ENCODE results near the gene SMYD3. TPM values are rescaled to one million over a fixed set of nuclear protein-coding genes. Genes with fewer than 3 reads are reported as not detected.

The SMYD3 gene
- polyA plus RNA-seq, 1 donor from 2014 or later, result 35.9 TPM

- H3K36me3 Mint-ChIP-seq, result peaks cover 2% of the 10 kb centered on the region
- no peaks in the 10 kb centered on the region for H3K9me3 Mint-ChIP-seq
- H3K27me3 Mint-ChIP-seq, result no peaks in the 10 kb centered on the region
- no peak overlapping the region for H3K27ac Mint-ChIP-seq
- peaks cover 5 to 15% (median 12%) of the 10 kb centered on the region in 3 donors for H3K4me1 Mint-ChIP-seq
- H3K4me3 Mint-ChIP-seq, result no peak overlapping the region
Measured at GRCh38 chr1:246470585-246470984, 36.5 kb downstream of the SMYD3 start.

- H3K9me3 Mint-ChIP-seq, result no peaks in the 10 kb centered on the region
- no peak overlapping the region for H3K27ac Mint-ChIP-seq
- H3K27me3 Mint-ChIP-seq, result no peaks in the 10 kb centered on the region
- peaks cover 5 to 22% (median 13%) of the 10 kb centered on the region in 3 donors for H3K4me1 Mint-ChIP-seq
- no peak overlapping the region for H3K4me3 Mint-ChIP-seq
- H3K36me3 Mint-ChIP-seq, result peaks cover 7% of the 10 kb centered on the region
Measured at GRCh38 chr1:246462986-246463385, 44.1 kb downstream of the SMYD3 start.

GRCh38 chr1:246460406-246460805 is 46.7 kb downstream of the SMYD3 start:
- Mint-ChIP-seq H3K4me3 (no peak overlapping the region), H3K27ac (no peak overlapping the region), H3K4me1 (peaks cover 8 to 22% (median 16%) of the 10 kb centered on the region in 3 donors), H3K36me3 (peaks cover 8% of the 10 kb centered on the region), H3K27me3 (no peaks in the 10 kb centered on the region), H3K9me3 (no peaks in the 10 kb centered on the region)

- Mint-ChIP-seq H3K27ac (no peak overlapping the region), H3K4me3 (no peak overlapping the region), H3K27me3 (no peaks in the 10 kb centered on the region), H3K36me3 (peaks cover 8% of the 10 kb centered on the region), H3K4me1 (peaks cover 8 to 16% (median 14%) of the 10 kb centered on the region in 3 donors), H3K9me3 (no peaks in the 10 kb centered on the region)
Measured at GRCh38 chr1:246459221-246459620, 47.9 kb downstream of the SMYD3 start.

GRCh38 chr1:246455476-246455875 is 51.6 kb downstream of the SMYD3 start:
- Mint-ChIP-seq H3K4me1 (peaks cover 8 to 14% (median 11%) of the 10 kb centered on the region in 3 donors), H3K4me3 (no peak overlapping the region), H3K9me3 (no peaks in the 10 kb centered on the region), H3K36me3 (peaks cover 7% of the 10 kb centered on the region), H3K27ac (peak overlapping the region in 1 of 3 donors; percentile 67), H3K27me3 (no peaks in the 10 kb centered on the region)

GRCh38 chr1:246454655-246455054 is 52.4 kb downstream of the SMYD3 start:
- H3K27me3 Mint-ChIP-seq, result no peaks in the 10 kb centered on the region
- no peak overlapping the region for H3K4me3 Mint-ChIP-seq
- peaks cover 2% of the 10 kb centered on the region for H3K36me3 Mint-ChIP-seq
- H3K27ac Mint-ChIP-seq, result no peak overlapping the region
- H3K4me1 Mint-ChIP-seq, result peaks cover 5 to 11% (median 8%) of the 10 kb centered on the region in 3 donors
- H3K9me3 Mint-ChIP-seq, result no peaks in the 10 kb centered on the region

- no peak overlapping the region for H3K4me3 Mint-ChIP-seq
- no peaks in the 10 kb centered on the region for H3K9me3 Mint-ChIP-seq
- H3K27me3 Mint-ChIP-seq, result no peaks in the 10 kb centered on the region
- H3K27ac Mint-ChIP-seq, result no peak overlapping the region
- H3K4me1 Mint-ChIP-seq, result peaks cover 0 to 7% (median 0%) of the 10 kb centered on the region in 3 donors
- H3K36me3 Mint-ChIP-seq, result no peaks in the 10 kb centered on the region
Measured at GRCh38 chr1:246450611-246451251, 56.3 kb downstream of the SMYD3 start.

- Mint-ChIP-seq H3K36me3 (no peaks in the 10 kb centered on the region), H3K27me3 (no peaks in the 10 kb centered on the region), H3K4me3 (no peak overlapping the region), H3K27ac (no peak overlapping the region), H3K9me3 (no peaks in the 10 kb centered on the region), H3K4me1 (peaks cover 0 to 7% (median 0%) of the 10 kb centered on the region in 3 donors)
Measured at GRCh38 chr1:246448373-246448772, 58.7 kb downstream of the SMYD3 start.

GRCh38 chr1:246447501-246447900 is 59.6 kb downstream of the SMYD3 start:
- no peaks in the 10 kb centered on the region for H3K27me3 Mint-ChIP-seq
- H3K27ac Mint-ChIP-seq, result no peak overlapping the region
- no peaks in the 10 kb centered on the region for H3K36me3 Mint-ChIP-seq
- no peaks in the 10 kb centered on the region for H3K9me3 Mint-ChIP-seq
- H3K4me3 Mint-ChIP-seq, result no peak overlapping the region
- H3K4me1 Mint-ChIP-seq, result peaks cover 0 to 12% (median 1%) of the 10 kb centered on the region in 3 donors

GRCh38 chr1:246445503-246445902 is 61.6 kb downstream of the SMYD3 start:
- H3K27ac Mint-ChIP-seq, result peak overlapping the region in 1 of 3 donors; percentile 35
- H3K27me3 Mint-ChIP-seq, result no peaks in the 10 kb centered on the region
- no peaks in the 10 kb centered on the region for H3K36me3 Mint-ChIP-seq

GRCh38 chr1:246444617-246445016 is 62.5 kb downstream of the SMYD3 start:
- H3K27me3 Mint-ChIP-seq, result no peaks in the 10 kb centered on the region

More at GRCh38 chr1:246445503-246445902, 61.6 kb downstream of the SMYD3 start:
- Mint-ChIP-seq H3K4me3 (no peak overlapping the region), H3K4me1 (peaks cover 0 to 12% (median 1%) of the 10 kb centered on the region in 3 donors), H3K9me3 (no peaks in the 10 kb centered on the region)

GRCh38 chr1:246437961-246438360 is 69.1 kb downstream of the SMYD3 start:
- Mint-ChIP-seq H3K9me3 (peaks cover 8 to 22% (median 8%) of the 10 kb centered on the region in 3 donors), H3K4me3 (no peak overlapping the region), H3K27ac (no peak overlapping the region), H3K4me1 (peaks cover under 1 to 10% (median 6%) of the 10 kb centered on the region in 3 donors), H3K36me3 (peaks cover 7% of the 10 kb centered on the region), H3K27me3 (no peaks in the 10 kb centered on the region)

More at GRCh38 chr1:246444617-246445016, 62.5 kb downstream of the SMYD3 start:
- Mint-ChIP-seq H3K9me3 (no peaks in the 10 kb centered on the region), H3K4me1 (peaks cover 0 to 12% (median 1%) of the 10 kb centered on the region in 3 donors), H3K36me3 (no peaks in the 10 kb centered on the region), H3K27ac (no peak overlapping the region), H3K4me3 (no peak overlapping the region)

- peaks cover 5 to 14% (median 9%) of the 10 kb centered on the region in 3 donors for H3K4me1 Mint-ChIP-seq
- H3K36me3 Mint-ChIP-seq, result peaks cover 7% of the 10 kb centered on the region
- no peaks in the 10 kb centered on the region for H3K27me3 Mint-ChIP-seq
- H3K4me3 Mint-ChIP-seq, result no peak overlapping the region
- no peak overlapping the region for H3K27ac Mint-ChIP-seq
- peaks cover 8 to 22% (median 8%) of the 10 kb centered on the region in 3 donors for H3K9me3 Mint-ChIP-seq
Measured at GRCh38 chr1:246435421-246436041, 71.5 kb downstream of the SMYD3 start.

- Mint-ChIP-seq H3K27me3 (no peaks in the 10 kb centered on the region), H3K36me3 (peaks cover 7% of the 10 kb centered on the region), H3K9me3 (peaks cover 6 to 22% (median 8%) of the 10 kb centered on the region in 3 donors), H3K4me3 (no peak overlapping the region), H3K27ac (no peak overlapping the region), H3K4me1 (peaks cover 5 to 14% (median 9%) of the 10 kb centered on the region in 3 donors)
Measured at GRCh38 chr1:246434335-246434734, 72.7 kb downstream of the SMYD3 start.

- H3K27me3 Mint-ChIP-seq, result no peaks in the 10 kb centered on the region
- peak overlapping the region in 1 of 4 donors; percentile 62 for H3K4me3 Mint-ChIP-seq
- no peaks in the 10 kb centered on the region for H3K36me3 Mint-ChIP-seq
- peaks cover 0 to 3% (median 0%) of the 10 kb centered on the region in 3 donors for H3K9me3 Mint-ChIP-seq
- peaks cover 4 to 15% (median 9%) of the 10 kb centered on the region in 3 donors for H3K4me1 Mint-ChIP-seq
- no peak overlapping the region for H3K27ac Mint-ChIP-seq
Measured at GRCh38 chr1:246428542-246429308, 78.4 kb downstream of the SMYD3 start.
